OCI-LY3 (cell line): ENCODE results near the gene RLN3.

Source experiments
- H2AFZ ChIP-seq: fragments of 200-600, 300-600 bp; shearing (Covaris generic); 2 replicates; pipeline ENCODE4 v1.6.0; 2014; ENCODE audit warnings: antibody characterized with exemption, low read depth, low read length
- H3K27ac ChIP-seq: fragments of 200-600, 300-600 bp; sonication (generic); 2 replicates; pipeline ENCODE4 v1.5.1; 2014; ENCODE audit warnings: mild to moderate bottlenecking, low read length, moderate library complexity, mixed read lengths
- H3K27me3 ChIP-seq: fragments of 200-600, 300-600 bp; sonication (generic); 2 replicates; pipeline ENCODE4 v1.6.1; 2014; ENCODE audit warnings: low read depth, low read length, mixed read lengths
- H3K36me3 ChIP-seq: fragments of 200-600, 300-600 bp; sonication (generic); replicated peaks from 2 replicates; pipeline ENCODE3; 2014; ENCODE audit warnings: low read depth, low read length, mixed read lengths
- H3K4me1 ChIP-seq: fragments of 300-600, 200-600 bp; sonication (generic); 2 replicates; pipeline ENCODE4 v1.6.1; 2014; ENCODE audit warnings: low read length, mixed read lengths
- H3K4me2 ChIP-seq: fragments of 200-600, 300-600 bp; sonication (generic); 2 replicates; pipeline ENCODE4 v1.6.1; 2014; ENCODE audit warnings: low read length, mixed read lengths
- H3K4me3 ChIP-seq: fragments of 300-600, 200-600 bp; sonication (generic); 2 replicates; pipeline ENCODE4 v1.5.1; 2014; ENCODE audit warnings: antibody characterized with exemption, mild to moderate bottlenecking, low read length, moderate library complexity
- H3K79me2 ChIP-seq: fragments of 300-600, 200-600 bp; shearing (Covaris generic); 2 replicates; pipeline ENCODE4 v1.6.1; 2014; ENCODE audit warnings: mild to moderate bottlenecking, low read length, mixed read lengths
- H3K9ac ChIP-seq: fragments of 300-600, 200-600 bp; shearing (Covaris generic); 2 replicates; pipeline ENCODE4 v1.6.0; 2014; ENCODE audit warnings: mild to moderate bottlenecking, low read length, moderate library complexity
- H3K9me3 ChIP-seq: fragments of 200-600, 300-600 bp; shearing (Covaris generic); 2 replicates; pipeline ENCODE4 v1.6.1; 2014; ENCODE audit warnings: low read length, mixed read lengths; ENCODE audit not compliant: insufficient read depth
- H4K20me1 ChIP-seq: fragments of 200-600, 300-600 bp; sonication (generic); 2 replicates; pipeline ENCODE4 v1.6.1; 2016; ENCODE audit warnings: low read length, mixed read lengths; ENCODE audit not compliant: insufficient read depth
- EZH2phosphoT487 ChIP-seq: fragments of 200-600 bp; shearing (Covaris generic); IDR thresholded peaks from 2 replicates; pipeline ENCODE4 v1.6.1; 2018; ENCODE audit warnings: antibody characterized with exemption, mixed run types, low read depth
- TF ChIP-seq, protein P1 (sequence below): fragments of 200-600, 300-600 bp; sonication (generic); IDR thresholded peaks from 2 replicates; pipeline ENCODE4 v1.5.1; 2014; ENCODE audit warnings: antibody characterized with exemption, low read length, low read depth

RLN3 gene

DNA sequence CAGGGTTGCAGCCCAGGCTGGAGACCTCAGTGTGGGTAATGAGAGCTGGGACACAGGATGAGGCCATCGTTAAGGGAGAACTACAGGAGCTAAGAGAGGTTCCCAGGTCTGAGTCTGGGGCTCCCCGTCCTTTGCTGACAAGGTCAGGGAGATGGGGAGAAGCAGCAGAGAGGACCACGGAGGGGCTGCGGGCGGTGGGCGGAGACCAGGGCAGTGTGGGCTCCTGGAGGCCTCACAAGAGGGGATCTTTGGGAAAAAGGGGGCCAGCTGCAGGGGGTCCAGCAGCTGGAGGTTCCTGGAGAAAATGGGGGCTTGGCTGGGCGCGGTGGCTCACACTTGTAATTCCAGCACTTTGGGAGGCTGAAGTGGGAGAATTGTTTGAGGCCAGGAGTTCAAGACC lies 37.9 kb upstream of the RLN3 start:
- H3K79me2 ChIP-seq = no peaks in the 10 kb centered on the region
- H3K9ac ChIP-seq = no peak overlapping the region
- no peaks in the 10 kb centered on the region for H4K20me1 ChIP-seq
- peaks cover 18% of the 10 kb centered on the region for H3K36me3 ChIP-seq
- H2AFZ ChIP-seq = no peak overlapping the region
- no peaks in the 10 kb centered on the region for H3K9me3 ChIP-seq
- no peaks in the 10 kb centered on the region for H3K27me3 ChIP-seq
- H3K4me3 ChIP-seq = no peak overlapping the region
- TF ChIP-seq EZH2phosphoT487 = no peak
- TF ChIP-seq, protein P1, sequence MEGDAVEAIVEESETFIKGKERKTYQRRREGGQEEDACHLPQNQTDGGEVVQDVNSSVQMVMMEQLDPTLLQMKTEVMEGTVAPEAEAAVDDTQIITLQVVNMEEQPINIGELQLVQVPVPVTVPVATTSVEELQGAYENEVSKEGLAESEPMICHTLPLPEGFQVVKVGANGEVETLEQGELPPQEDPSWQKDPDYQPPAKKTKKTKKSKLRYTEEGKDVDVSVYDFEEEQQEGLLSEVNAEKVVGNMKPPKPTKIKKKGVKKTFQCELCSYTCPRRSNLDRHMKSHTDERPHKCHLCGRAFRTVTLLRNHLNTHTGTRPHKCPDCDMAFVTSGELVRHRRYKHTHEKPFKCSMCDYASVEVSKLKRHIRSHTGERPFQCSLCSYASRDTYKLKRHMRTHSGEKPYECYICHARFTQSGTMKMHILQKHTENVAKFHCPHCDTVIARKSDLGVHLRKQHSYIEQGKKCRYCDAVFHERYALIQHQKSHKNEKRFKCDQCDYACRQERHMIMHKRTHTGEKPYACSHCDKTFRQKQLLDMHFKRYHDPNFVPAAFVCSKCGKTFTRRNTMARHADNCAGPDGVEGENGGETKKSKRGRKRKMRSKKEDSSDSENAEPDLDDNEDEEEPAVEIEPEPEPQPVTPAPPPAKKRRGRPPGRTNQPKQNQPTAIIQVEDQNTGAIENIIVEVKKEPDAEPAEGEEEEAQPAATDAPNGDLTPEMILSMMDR = no peak
- no peak overlapping the region for H3K27ac ChIP-seq
- peaks cover 29% of the 10 kb centered on the region for H3K4me1 ChIP-seq
- H3K4me2 ChIP-seq = no peak overlapping the region

GRCh38 chr19:13992025-13992424 lies 35.9 kb upstream of the RLN3 start:
- H4K20me1 ChIP-seq = no peaks in the 10 kb centered on the region
- no peaks in the 10 kb centered on the region for H3K9me3 ChIP-seq
- H2AFZ ChIP-seq = no peak overlapping the region
- no peaks in the 10 kb centered on the region for H3K79me2 ChIP-seq
- H3K9ac ChIP-seq = no peak overlapping the region
- no peak overlapping the region for H3K4me2 ChIP-seq
- H3K36me3 ChIP-seq = peaks cover 20% of the 10 kb centered on the region
- no peak overlapping the region for H3K4me3 ChIP-seq
- no peak overlapping the region for H3K27ac ChIP-seq
- H3K27me3 ChIP-seq = no peaks in the 10 kb centered on the region
- TF ChIP-seq, protein P1 = no peak
- TF ChIP-seq EZH2phosphoT487 = no peak
- H3K4me1 ChIP-seq = peaks cover 11% of the 10 kb centered on the region

DNA sequence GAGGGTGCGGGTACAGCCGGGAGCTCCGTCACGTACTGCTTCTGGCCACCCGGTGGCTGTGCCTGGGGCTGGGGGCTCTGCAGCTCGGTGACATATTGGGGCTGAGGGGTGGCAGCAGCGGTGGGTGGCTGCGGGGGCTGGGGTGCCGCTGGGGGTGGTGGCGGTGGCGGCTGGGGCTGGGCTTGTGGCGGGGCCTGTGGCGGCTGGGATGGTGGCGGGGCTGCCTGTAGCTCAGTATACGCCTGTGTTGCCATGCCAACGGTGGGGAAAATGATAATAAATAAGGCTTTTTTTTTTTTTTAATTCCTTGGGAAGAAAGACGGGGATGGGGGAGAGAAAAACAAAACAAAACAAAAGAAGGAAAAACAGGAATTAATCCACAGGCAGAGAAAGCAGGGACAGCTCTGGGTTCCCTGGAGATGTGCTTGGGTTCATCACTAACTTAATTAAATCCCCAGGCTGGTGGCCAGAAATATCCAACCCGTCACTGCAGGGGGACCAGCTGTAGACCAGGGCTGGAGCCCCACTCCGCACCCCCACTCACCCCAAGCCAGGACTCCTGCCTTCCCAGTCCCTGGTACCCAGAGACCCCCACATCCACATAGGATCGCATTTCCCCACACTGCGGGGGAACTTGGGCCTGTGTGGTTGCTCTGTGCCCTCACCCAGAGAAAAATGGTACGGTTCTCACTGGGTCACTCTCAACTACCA lies 34.2 kb upstream of the RLN3 start:
- Histone ChIP-seq H2AFZ (no peak overlapping the region), H3K4me1 (no peaks in the 10 kb centered on the region), H3K9me3 (0 out of 2 replicates have a peak, but pooled peaks cover under 1% of the 10 kb centered on the region), H3K27ac (no peak overlapping the region), H3K4me3 (no peak overlapping the region), H3K27me3 (no peaks in the 10 kb centered on the region), H3K79me2 (0 out of 2 replicates have a peak, but pooled peaks cover 2% of the 10 kb centered on the region), H3K9ac (no peak overlapping the region), H3K4me2 (no peak overlapping the region), H3K36me3 (peaks cover 18% of the 10 kb centered on the region), H4K20me1 (no peaks in the 10 kb centered on the region)
- no peak for TF ChIP-seq EZH2phosphoT487
- TF ChIP-seq, protein P1 = no peak

DNA sequence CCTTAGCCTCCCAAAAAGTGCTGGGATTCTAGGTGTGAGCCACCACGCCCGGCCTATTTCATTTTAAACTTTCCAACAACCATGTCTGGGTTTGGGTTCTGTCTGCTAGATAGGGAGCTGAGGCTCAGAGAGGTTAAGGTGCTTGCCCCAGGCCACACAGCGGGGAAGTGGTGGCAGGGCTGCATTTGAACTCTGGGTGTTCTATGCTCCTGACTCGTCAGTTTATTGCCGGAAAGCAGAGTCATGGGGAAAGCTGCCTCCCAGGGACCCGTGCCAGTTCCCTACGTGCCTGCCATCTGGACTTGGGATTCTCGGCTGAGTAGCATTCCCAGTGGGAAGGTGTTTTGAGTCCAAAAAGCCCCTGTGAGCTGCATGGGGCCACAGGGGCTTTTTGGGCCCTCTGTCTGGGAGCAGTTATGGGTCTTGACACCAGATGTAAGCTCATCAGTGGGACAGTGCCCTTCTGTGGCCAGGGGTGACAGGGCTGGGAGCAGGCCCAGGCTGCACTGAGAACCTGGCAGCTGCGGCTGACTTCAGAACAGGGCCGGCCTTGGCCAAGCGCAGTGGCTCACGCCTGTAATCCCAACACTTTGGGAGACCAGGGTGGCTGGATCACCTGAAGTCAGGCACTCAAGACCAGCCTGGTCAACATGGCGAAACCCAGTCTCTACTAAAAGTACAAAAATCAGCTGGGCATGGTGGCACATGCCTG lies 32.8 kb upstream of the RLN3 start:
- H3K79me2 ChIP-seq = 0 out of 2 replicates have a peak, but pooled peaks cover 3% of the 10 kb centered on the region
- no peak overlapping the region for H3K9ac ChIP-seq
- H3K4me1 ChIP-seq = no peaks in the 10 kb centered on the region
- H3K4me2 ChIP-seq = no peak overlapping the region
- TF ChIP-seq, protein P1 = no peak
- no peak for TF ChIP-seq EZH2phosphoT487
- H3K4me3 ChIP-seq = no peak overlapping the region
- H3K9me3 ChIP-seq = peaks cover 8% of the 10 kb centered on the region; the same call in 1 of the 2 replicates
- peaks cover 28% of the 10 kb centered on the region for H3K36me3 ChIP-seq
- no peak overlapping the region for H3K27ac ChIP-seq
- no peak overlapping the region for H2AFZ ChIP-seq
- no peaks in the 10 kb centered on the region for H4K20me1 ChIP-seq
- H3K27me3 ChIP-seq = no peaks in the 10 kb centered on the region
